GM19025 (cell line): ENCODE data around the gene JOSD1.

Experiments
- ATAC-seq: cut with Tn5 transposase; IDR thresholded peaks from one replicate; pipeline ENCODE4 v1.9.1; 2021; ENCODE audit warnings: mild to moderate bottlenecking, low read depth, moderate library complexity; ENCODE audit not compliant: unreplicated experiment

Gene JOSD1

GRCh38 chr22:38733724-38734381 lies 33.1 kb upstream of the JOSD1 start:
- ATAC-seq, result no peak

- ATAC-seq, result no peak
Observed at GRCh38 chr22:38733329-38733723, 32.6 kb upstream of the JOSD1 start.

- no peak for ATAC-seq
Observed at GRCh38 chr22:38732251-38732815, 31.6 kb upstream of the JOSD1 start.

GRCh38 chr22:38731703-38732161 lies 31.0 kb upstream of the JOSD1 start:
- ATAC-seq, result no peak

- ATAC-seq, result no peak
Observed at GRCh38 chr22:38730411-38730871, 29.7 kb upstream of the JOSD1 start.

GRCh38 chr22:38729946-38730345 lies 29.2 kb upstream of the JOSD1 start:
- ATAC-seq, result no peak

- no peak for ATAC-seq
Observed at GRCh38 chr22:38728871-38729796, 28.4 kb upstream of the JOSD1 start.

- no peak for ATAC-seq
Observed at GRCh38 chr22:38727530-38728451, 27.0 kb upstream of the JOSD1 start.

GRCh38 chr22:38727123-38727522 lies 26.4 kb upstream of the JOSD1 start:
- ATAC-seq, result no peak

- ATAC-seq, result no peak
Observed at GRCh38 chr22:38725900-38726655, 25.3 kb upstream of the JOSD1 start.

GRCh38 chr22:38724926-38725571 lies 24.3 kb upstream of the JOSD1 start:
- no peak for ATAC-seq

GRCh38 chr22:38724176-38724575 lies 23.4 kb upstream of the JOSD1 start:
- ATAC-seq, result no peak

- ATAC-seq, result no peak
Observed at GRCh38 chr22:38721551-38721950, 20.8 kb upstream of the JOSD1 start.

- ATAC-seq, result no peak
Observed at GRCh38 chr22:38720350-38720749, 19.6 kb upstream of the JOSD1 start.

GRCh38 chr22:38719196-38719595 lies 18.5 kb upstream of the JOSD1 start:
- no peak for ATAC-seq

- ATAC-seq, result no peak
Observed at GRCh38 chr22:38718414-38718813, 17.7 kb upstream of the JOSD1 start.

GRCh38 chr22:38717244-38717643 lies 16.5 kb upstream of the JOSD1 start:
- no peak for ATAC-seq

- ATAC-seq, result no peak
Observed at GRCh38 chr22:38716826-38717225, 16.1 kb upstream of the JOSD1 start.

GRCh38 chr22:38716271-38716670 lies 15.5 kb upstream of the JOSD1 start:
- no peak for ATAC-seq
